IPS-18a (cell line): ENCODE results near the gene TTLL11.

Source experiments
- H3K27ac ChIP-seq: one replicate; pipeline ENCODE4 v1.5.1; 2013; ENCODE audit warnings: low read length
- H3K27me3 ChIP-seq: one replicate; pipeline ENCODE4 v1.6.1; 2013; ENCODE audit warnings: mild to moderate bottlenecking, low read length; ENCODE audit not compliant: control insufficient read depth, insufficient read depth
- H3K36me3 ChIP-seq: one replicate; pipeline ENCODE4 v1.6.1; 2013; ENCODE audit warnings: low read depth, low read length; ENCODE audit not compliant: control insufficient read depth
- H3K4me1 ChIP-seq: one replicate; pipeline ENCODE4 v1.6.1; 2013; ENCODE audit warnings: low read depth, low read length; ENCODE audit not compliant: control insufficient read depth
- H3K4me3 ChIP-seq: one replicate; pipeline ENCODE4 v1.5.1; 2013; ENCODE audit warnings: low read length
- H3K9ac ChIP-seq: one replicate; pipeline ENCODE4 v1.6.1; 2013; ENCODE audit warnings: mild to moderate bottlenecking, low read length, moderate library complexity
- H3K9me3 ChIP-seq: one replicate; pipeline ENCODE4 v1.6.1; 2013; ENCODE audit warnings: low read depth, low read length; ENCODE audit not compliant: control insufficient read depth

Gene TTLL11

GRCh38 chr9:121833061-121833460 is 260.0 kb downstream of the TTLL11 start:
- no peaks in the 10 kb centered on the region for H3K9me3 ChIP-seq
- no peaks in the 10 kb centered on the region for H3K4me1 ChIP-seq
- no peak overlapping the region for H3K4me3 ChIP-seq
- no peak overlapping the region for H3K27ac ChIP-seq
- no peak overlapping the region for H3K9ac ChIP-seq
- no peaks in the 10 kb centered on the region for H3K36me3 ChIP-seq
- no peaks in the 10 kb centered on the region for H3K27me3 ChIP-seq

GRCh38 chr9:121831869-121832268 is 261.2 kb downstream of the TTLL11 start:
- no peak overlapping the region for H3K27ac ChIP-seq
- H3K4me1 ChIP-seq = no peaks in the 10 kb centered on the region
- H3K27me3 ChIP-seq = no peaks in the 10 kb centered on the region
- no peak overlapping the region for H3K9ac ChIP-seq
- H3K4me3 ChIP-seq = no peak overlapping the region
- no peaks in the 10 kb centered on the region for H3K36me3 ChIP-seq
- no peaks in the 10 kb centered on the region for H3K9me3 ChIP-seq

GRCh38 chr9:121830441-121831140 is 262.5 kb downstream of the TTLL11 start:
- H3K27me3 ChIP-seq = no peaks in the 10 kb centered on the region
- no peaks in the 10 kb centered on the region for H3K9me3 ChIP-seq
- peaks cover 1% of the 10 kb centered on the region for H3K4me1 ChIP-seq
- H3K27ac ChIP-seq = no peak overlapping the region
- no peak overlapping the region for H3K9ac ChIP-seq
- no peak overlapping the region for H3K4me3 ChIP-seq
- H3K36me3 ChIP-seq = no peaks in the 10 kb centered on the region

GRCh38 chr9:121827251-121827967 is 265.7 kb downstream of the TTLL11 start:
- H3K4me3 ChIP-seq = no peak overlapping the region

GRCh38 chr9:121826711-121827110 is 266.4 kb downstream of the TTLL11 start:
- H3K27ac ChIP-seq = no peak overlapping the region
- no peaks in the 10 kb centered on the region for H3K36me3 ChIP-seq
- H3K9ac ChIP-seq = no peak overlapping the region
- peaks cover 6% of the 10 kb centered on the region for H3K4me1 ChIP-seq
- H3K9me3 ChIP-seq = no peaks in the 10 kb centered on the region
- no peak overlapping the region for H3K4me3 ChIP-seq
- H3K27me3 ChIP-seq = no peaks in the 10 kb centered on the region

More at GRCh38 chr9:121827251-121827967, 265.7 kb downstream of the TTLL11 start:
- Histone ChIP-seq H3K9ac (no peak overlapping the region), H3K9me3 (no peaks in the 10 kb centered on the region), H3K36me3 (no peaks in the 10 kb centered on the region), H3K27ac (no peak overlapping the region), H3K27me3 (no peaks in the 10 kb centered on the region), H3K4me1 (peaks cover 6% of the 10 kb centered on the region)

- H3K9me3 ChIP-seq = no peaks in the 10 kb centered on the region
- no peaks in the 10 kb centered on the region for H3K36me3 ChIP-seq
- H3K9ac ChIP-seq = no peak overlapping the region
- H3K4me3 ChIP-seq = no peak overlapping the region
- H3K27ac ChIP-seq = no peak overlapping the region
- H3K27me3 ChIP-seq = no peaks in the 10 kb centered on the region
- peaks cover 8% of the 10 kb centered on the region for H3K4me1 ChIP-seq
Observed at GRCh38 chr9:121825031-121825691, 267.9 kb downstream of the TTLL11 start.

- H3K4me1 ChIP-seq = peaks cover 13% of the 10 kb centered on the region
- no peak overlapping the region for H3K27ac ChIP-seq
- no peak overlapping the region for H3K4me3 ChIP-seq
- H3K9me3 ChIP-seq = no peaks in the 10 kb centered on the region
- no peaks in the 10 kb centered on the region for H3K27me3 ChIP-seq
- no peak overlapping the region for H3K9ac ChIP-seq
- no peaks in the 10 kb centered on the region for H3K36me3 ChIP-seq
Observed at GRCh38 chr9:121824651-121825030, 268.5 kb downstream of the TTLL11 start.

- Histone ChIP-seq H3K9ac (no peak overlapping the region), H3K4me3 (no peak overlapping the region), H3K27me3 (no peaks in the 10 kb centered on the region), H3K4me1 (peaks cover 23% of the 10 kb centered on the region), H3K9me3 (no peaks in the 10 kb centered on the region), H3K27ac (no peak overlapping the region), H3K36me3 (no peaks in the 10 kb centered on the region)
Observed at GRCh38 chr9:121823451-121824169, 269.5 kb downstream of the TTLL11 start.

- peaks cover 23% of the 10 kb centered on the region for H3K4me1 ChIP-seq
- H3K9me3 ChIP-seq = no peaks in the 10 kb centered on the region
- H3K27ac ChIP-seq = no peak overlapping the region
- H3K4me3 ChIP-seq = no peak overlapping the region
- H3K27me3 ChIP-seq = no peaks in the 10 kb centered on the region
- H3K36me3 ChIP-seq = no peaks in the 10 kb centered on the region
- no peak overlapping the region for H3K9ac ChIP-seq
Observed at GRCh38 chr9:121822093-121823085, 270.7 kb downstream of the TTLL11 start.

GRCh38 chr9:121821326-121821725 is 271.8 kb downstream of the TTLL11 start:
- Histone ChIP-seq H3K27ac (no peak overlapping the region), H3K36me3 (no peaks in the 10 kb centered on the region), H3K9me3 (no peaks in the 10 kb centered on the region), H3K27me3 (no peaks in the 10 kb centered on the region), H3K4me3 (no peak overlapping the region), H3K4me1 (peaks cover 32% of the 10 kb centered on the region), H3K9ac (no peak overlapping the region)
